ENCODE results near the gene ACTG2.

The ACTG2 gene

GRCh38 chr2:73889206-73889605, 3.6 kb upstream of the ACTG2 start:
- Histone ChIP-seq H3K27me3 (ENCODE audit: insufficient read depth, low read length, poor library complexity, severe bottlenecking) (no peaks in the 10 kb centered on the region), H4K20me1 (ENCODE audit: insufficient read depth, low read length, poor library complexity, severe bottlenecking) (no peaks in the 10 kb centered on the region), H3K9ac (ENCODE audit: low read depth, low read length, poor library complexity, severe bottlenecking) (no peak overlapping the region), H3K9me3 (ENCODE audit: insufficient read depth, low read depth, low read length) (no peaks in the 10 kb centered on the region), H3F3A (ENCODE audit: low read depth) (no peaks in the 10 kb centered on the region), H3K4me3 (ENCODE audit: low read length, poor library complexity, severe bottlenecking) (no peak overlapping the region), H2AFZ (ENCODE audit: low read length) (no peak overlapping the region), H3K4me1 (ENCODE audit: insufficient read depth, low read length, poor library complexity, severe bottlenecking) (peaks cover 7% of the 10 kb centered on the region), H3K4me2 (ENCODE audit: low read depth, low read length, poor library complexity, severe bottlenecking) (no peak overlapping the region), H3K36me3 (ENCODE audit: insufficient read depth, low read length) (no peaks in the 10 kb centered on the region), H3K9me2 (replicated peaks; ENCODE audit: low read depth, low read length) (no peaks in the 10 kb centered on the region), H3K79me2 (ENCODE audit: insufficient read depth, low read length) (no peaks in the 10 kb centered on the region)
- TF ChIP-seq EZH2phosphoT487 (IDR thresholded peaks at IDR 0.05; ENCODE audit: borderline replicate concordance): no peak
- TF ChIP-seq, protein P1, sequence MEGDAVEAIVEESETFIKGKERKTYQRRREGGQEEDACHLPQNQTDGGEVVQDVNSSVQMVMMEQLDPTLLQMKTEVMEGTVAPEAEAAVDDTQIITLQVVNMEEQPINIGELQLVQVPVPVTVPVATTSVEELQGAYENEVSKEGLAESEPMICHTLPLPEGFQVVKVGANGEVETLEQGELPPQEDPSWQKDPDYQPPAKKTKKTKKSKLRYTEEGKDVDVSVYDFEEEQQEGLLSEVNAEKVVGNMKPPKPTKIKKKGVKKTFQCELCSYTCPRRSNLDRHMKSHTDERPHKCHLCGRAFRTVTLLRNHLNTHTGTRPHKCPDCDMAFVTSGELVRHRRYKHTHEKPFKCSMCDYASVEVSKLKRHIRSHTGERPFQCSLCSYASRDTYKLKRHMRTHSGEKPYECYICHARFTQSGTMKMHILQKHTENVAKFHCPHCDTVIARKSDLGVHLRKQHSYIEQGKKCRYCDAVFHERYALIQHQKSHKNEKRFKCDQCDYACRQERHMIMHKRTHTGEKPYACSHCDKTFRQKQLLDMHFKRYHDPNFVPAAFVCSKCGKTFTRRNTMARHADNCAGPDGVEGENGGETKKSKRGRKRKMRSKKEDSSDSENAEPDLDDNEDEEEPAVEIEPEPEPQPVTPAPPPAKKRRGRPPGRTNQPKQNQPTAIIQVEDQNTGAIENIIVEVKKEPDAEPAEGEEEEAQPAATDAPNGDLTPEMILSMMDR (conservative IDR thresholded peaks at IDR 0.05; ENCODE audit: low read length): no peak

- no peaks in the 10 kb centered on the region for H3K9me3 ChIP-seq (ENCODE audit: insufficient read depth, low read depth, low read length)
- TF ChIP-seq, protein P1 (conservative IDR thresholded peaks at IDR 0.05; ENCODE audit: low read length): no peak
- TF ChIP-seq EZH2phosphoT487 (IDR thresholded peaks at IDR 0.05; ENCODE audit: borderline replicate concordance): no peak
- H3K9ac ChIP-seq (ENCODE audit: low read depth, low read length, poor library complexity, severe bottlenecking): no peak overlapping the region
- H3K4me3 ChIP-seq (ENCODE audit: low read length, poor library complexity, severe bottlenecking): no peak overlapping the region
- no peaks in the 10 kb centered on the region for H3K27me3 ChIP-seq (ENCODE audit: insufficient read depth, low read length, poor library complexity, severe bottlenecking)
- no peak overlapping the region for H2AFZ ChIP-seq (ENCODE audit: low read length)
- no peaks in the 10 kb centered on the region for H3F3A ChIP-seq (ENCODE audit: low read depth)
- no peaks in the 10 kb centered on the region for H3K36me3 ChIP-seq (ENCODE audit: insufficient read depth, low read length)
- H3K79me2 ChIP-seq (ENCODE audit: insufficient read depth, low read length): no peaks in the 10 kb centered on the region
- no peak overlapping the region for H3K4me2 ChIP-seq (ENCODE audit: low read depth, low read length, poor library complexity, severe bottlenecking)
- no peaks in the 10 kb centered on the region for H3K9me2 ChIP-seq (replicated peaks; ENCODE audit: low read depth, low read length)
- H4K20me1 ChIP-seq (ENCODE audit: insufficient read depth, low read length, poor library complexity, severe bottlenecking): no peaks in the 10 kb centered on the region
- H3K4me1 ChIP-seq (ENCODE audit: insufficient read depth, low read length, poor library complexity, severe bottlenecking): peaks cover 7% of the 10 kb centered on the region
Observed at GRCh38 chr2:73890301-73891092, 2.3 kb upstream of the ACTG2 start.

- H3F3A ChIP-seq (ENCODE audit: low read depth): peaks cover 2% of the 10 kb centered on the region; the same call in 1 of the 2 replicates
- no peak overlapping the region for H3K4me3 ChIP-seq (ENCODE audit: low read length, poor library complexity, severe bottlenecking)
- no peak overlapping the region for H3K4me2 ChIP-seq (ENCODE audit: low read depth, low read length, poor library complexity, severe bottlenecking)
- H4K20me1 ChIP-seq (ENCODE audit: insufficient read depth, low read length, poor library complexity, severe bottlenecking): no peaks in the 10 kb centered on the region
- no peak overlapping the region for H3K9ac ChIP-seq (ENCODE audit: low read depth, low read length, poor library complexity, severe bottlenecking)
- no peaks in the 10 kb centered on the region for H3K27me3 ChIP-seq (ENCODE audit: insufficient read depth, low read length, poor library complexity, severe bottlenecking)
- H3K4me1 ChIP-seq (ENCODE audit: insufficient read depth, low read length, poor library complexity, severe bottlenecking): peaks cover 14% of the 10 kb centered on the region
- H3K36me3 ChIP-seq (ENCODE audit: insufficient read depth, low read length): no peaks in the 10 kb centered on the region
- H3K9me3 ChIP-seq (ENCODE audit: insufficient read depth, low read depth, low read length): no peaks in the 10 kb centered on the region
- no peak overlapping the region for H2AFZ ChIP-seq (ENCODE audit: low read length)
- no peaks in the 10 kb centered on the region for H3K79me2 ChIP-seq (ENCODE audit: insufficient read depth, low read length)
- TF ChIP-seq, protein P1 (conservative IDR thresholded peaks at IDR 0.05; ENCODE audit: low read length): no peak
- no peak for TF ChIP-seq EZH2phosphoT487 (IDR thresholded peaks at IDR 0.05; ENCODE audit: borderline replicate concordance)
- H3K9me2 ChIP-seq (replicated peaks; ENCODE audit: low read depth, low read length): no peaks in the 10 kb centered on the region
Observed at GRCh38 chr2:73891276-73891901, 1.4 kb upstream of the ACTG2 start.

Measured in Loucy (cell line).